HG02610 (cell line): Measurements from ENCODE around the gene SLF2.

ENCODE experiments used
- ATAC-seq: cut with Tn5 transposase; IDR thresholded peaks from one replicate; pipeline ENCODE4 v1.9.1; 2021; ENCODE audit warnings: mild to moderate bottlenecking, moderate library complexity; ENCODE audit not compliant: unreplicated experiment

The SLF2 gene

DNA sequence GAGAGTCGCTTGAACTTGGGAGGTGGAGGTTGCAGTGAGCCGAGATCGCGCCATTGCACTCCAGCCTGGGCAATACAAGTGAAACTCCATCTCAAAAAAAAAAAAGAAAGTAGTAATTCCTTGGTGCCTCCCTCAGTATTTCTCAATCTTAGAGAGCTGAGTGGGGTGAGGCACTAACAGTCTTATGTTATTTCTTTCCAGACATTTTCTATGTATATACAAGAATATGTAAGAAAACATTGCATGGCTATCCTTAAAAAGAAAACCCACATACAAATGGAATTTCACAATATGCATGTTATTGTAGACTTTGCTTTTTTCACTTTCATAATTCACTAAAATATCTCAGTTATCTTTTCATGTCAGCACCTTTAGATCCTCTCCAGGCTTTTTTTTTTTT, 13.6 kb upstream of the SLF2 start:
- no peak for ATAC-seq

DNA sequence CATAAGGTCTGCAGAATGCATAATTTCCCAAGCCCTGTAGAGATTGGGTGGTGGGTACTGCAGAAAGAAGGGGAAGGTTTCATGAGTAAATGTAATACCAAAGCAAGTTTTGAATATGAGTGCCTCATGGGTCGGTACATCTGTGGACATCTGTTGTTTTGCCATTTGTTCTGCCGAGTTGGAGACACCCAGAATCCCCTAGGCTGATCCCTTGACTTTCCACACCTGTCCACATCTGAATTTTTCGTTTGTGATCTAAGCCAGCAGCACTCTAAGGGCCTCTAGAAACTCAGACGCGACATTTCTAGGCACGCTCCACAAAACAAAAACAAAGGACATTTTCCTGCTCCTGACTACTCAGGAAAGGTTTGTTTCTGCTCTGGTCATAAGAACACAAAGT, 11.7 kb upstream of the SLF2 start:
- ATAC-seq: no peak

DNA sequence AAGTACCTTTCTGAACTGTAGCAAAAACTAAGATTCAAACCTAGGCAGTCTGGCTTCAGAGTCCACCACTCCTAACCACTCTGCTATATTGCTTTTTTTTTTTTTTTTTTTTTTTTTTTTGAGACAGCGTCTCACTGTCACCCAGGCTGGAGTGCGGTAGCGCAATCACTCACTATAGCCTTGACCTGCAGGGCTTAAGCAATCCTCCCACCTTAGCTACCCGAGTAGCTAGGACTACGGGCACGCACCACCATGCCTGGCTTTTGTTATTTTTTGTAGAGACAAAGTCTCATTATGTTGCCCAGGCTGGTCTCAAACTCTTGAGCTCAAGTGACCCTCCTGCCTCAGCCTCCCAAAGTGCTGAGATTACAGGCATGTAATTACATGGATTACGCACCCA, 10.1 kb upstream of the SLF2 start:
- no peak for ATAC-seq

DNA sequence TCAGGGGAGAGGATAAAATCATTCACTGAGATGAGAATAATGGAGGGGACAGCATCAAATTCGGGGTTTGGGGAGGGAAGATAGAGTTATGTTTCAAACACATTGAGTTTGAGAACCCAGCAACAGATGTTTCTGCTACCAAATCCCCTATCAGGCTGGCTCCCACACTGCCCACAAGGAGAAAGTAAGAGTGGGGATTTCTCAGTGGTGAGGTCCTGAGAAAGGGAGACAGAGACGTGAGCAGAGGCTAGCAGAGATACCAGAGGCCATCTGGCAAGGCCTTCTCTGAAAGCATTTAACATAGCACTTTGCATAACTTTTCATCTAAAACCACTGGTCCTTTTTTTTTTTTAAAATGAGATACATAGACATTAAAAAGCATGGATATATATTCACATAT, 7.8 kb upstream of the SLF2 start:
- no peak for ATAC-seq

DNA sequence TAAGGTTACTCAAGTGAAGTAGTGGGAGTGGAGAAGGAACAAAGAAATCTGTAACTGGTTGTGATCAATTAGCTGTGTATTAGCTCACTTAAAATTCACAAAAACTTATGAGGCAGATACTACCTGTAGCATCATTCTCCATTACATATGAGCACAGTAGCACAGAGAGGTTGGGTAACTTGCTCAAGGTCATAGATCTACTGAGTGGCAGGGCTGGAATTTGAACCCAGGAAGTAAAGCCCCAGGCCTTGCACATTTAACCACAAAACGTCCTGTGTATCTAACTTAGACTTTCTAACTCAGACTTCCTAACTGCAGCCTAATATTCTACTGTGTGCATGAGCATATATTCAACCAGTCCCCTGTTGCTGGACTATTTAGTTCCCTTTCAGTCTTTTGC, 5.6 kb upstream of the SLF2 start:
- ATAC-seq: no peak

DNA sequence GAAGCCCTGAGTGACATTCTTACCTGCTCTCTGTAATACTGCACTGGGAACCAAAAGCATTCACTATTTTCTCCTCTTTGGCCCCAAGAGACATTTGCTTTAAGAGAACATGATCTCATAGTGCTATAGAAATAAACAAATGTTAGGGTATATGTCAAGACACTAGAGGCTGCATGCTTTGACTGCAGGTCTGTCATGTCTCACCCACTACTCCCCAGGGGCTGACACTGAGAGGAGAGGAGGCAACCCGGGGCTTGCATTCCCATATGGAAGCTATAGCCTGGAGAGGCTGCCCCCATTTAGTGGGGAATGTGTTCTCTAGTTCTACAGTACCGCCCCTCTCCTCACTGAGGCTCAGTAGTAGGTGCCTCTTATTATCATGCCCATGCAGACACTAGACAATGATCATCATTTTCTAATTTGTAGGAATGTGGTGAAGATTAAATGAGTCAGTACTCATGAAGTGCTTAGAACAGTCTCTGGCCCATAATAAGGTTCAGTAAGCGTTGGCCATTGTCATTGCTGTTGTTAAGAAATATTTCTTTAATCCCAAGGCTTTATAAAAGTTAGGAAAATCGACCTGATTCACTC, 4.9 kb upstream of the SLF2 start:
- no peak for ATAC-seq

DNA sequence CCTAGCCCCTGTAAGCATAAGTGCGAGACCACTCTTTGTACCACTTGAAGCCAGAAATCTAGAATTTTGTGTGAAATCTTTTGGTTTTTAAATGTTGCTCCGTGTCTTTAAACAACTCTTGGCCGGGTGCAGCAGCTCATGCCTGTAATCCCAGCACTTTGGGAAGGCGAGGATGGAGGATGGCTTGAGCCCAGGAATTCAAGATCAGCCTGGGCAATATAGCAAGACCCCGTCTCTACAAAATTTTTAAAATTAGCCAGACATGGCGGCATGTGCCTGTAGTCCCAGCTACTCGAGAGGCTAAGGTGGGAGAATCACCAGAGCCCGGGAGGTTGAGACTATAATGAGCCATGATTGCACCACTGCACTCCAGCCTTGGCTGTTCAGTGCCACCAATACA, 4.4 kb upstream of the SLF2 start:
- no peak for ATAC-seq

DNA sequence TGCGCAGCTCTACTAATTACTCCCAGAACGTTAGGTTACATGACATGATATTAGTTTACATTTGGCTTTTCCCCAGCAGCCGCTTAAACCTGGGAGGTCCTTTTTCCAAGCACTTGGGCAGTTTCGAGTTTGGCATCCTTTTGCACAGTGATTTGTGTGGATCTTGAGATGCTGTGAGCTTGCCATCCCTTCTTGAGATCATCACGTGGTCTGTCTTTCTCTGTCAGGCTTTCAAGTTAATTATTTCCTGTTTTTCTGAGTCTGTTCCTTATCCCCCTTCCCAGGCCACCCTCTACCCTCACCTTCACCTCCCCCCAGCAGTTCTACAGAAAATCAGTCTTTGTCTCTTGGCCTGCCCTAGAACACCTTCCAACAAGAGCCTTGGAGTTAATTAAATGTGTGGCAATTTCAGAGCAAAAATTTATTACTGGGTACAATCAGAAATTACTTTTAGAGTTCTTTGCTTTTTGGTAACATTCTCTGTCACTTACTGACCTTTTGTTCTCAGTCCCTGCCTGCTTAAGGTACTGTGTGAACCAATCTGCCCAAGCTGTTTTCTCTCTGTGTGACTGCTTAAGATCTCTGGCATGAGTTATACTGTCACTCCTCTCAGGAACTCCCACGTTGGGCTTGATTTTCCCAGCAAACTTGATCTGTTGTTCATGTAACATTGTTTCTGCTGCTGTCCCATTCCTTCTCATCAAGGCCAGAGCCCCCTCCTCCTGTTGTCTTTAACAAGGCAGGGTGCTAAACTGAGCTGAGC, 3.1 kb upstream of the SLF2 start:
- no peak for ATAC-seq

DNA sequence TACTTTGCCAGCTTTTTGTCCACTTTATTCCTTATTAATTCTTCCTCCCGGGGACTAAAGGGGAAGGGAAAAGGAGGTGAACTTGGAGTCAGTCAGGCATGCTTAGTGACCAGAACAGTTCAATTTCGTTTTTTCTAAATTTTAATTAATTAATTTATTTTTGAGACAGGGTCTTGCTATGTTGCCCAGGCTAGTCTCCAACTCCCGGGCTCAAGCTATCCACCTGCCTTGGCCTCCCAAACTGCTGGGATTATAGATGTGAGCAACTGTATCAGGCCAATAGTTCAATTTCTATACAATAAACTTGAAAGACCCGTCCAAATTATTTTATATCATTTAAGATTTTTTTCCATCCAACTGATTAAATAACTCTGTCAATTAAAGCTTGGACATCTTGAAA, 1.3 kb upstream of the SLF2 start:
- ATAC-seq: no peak

DNA sequence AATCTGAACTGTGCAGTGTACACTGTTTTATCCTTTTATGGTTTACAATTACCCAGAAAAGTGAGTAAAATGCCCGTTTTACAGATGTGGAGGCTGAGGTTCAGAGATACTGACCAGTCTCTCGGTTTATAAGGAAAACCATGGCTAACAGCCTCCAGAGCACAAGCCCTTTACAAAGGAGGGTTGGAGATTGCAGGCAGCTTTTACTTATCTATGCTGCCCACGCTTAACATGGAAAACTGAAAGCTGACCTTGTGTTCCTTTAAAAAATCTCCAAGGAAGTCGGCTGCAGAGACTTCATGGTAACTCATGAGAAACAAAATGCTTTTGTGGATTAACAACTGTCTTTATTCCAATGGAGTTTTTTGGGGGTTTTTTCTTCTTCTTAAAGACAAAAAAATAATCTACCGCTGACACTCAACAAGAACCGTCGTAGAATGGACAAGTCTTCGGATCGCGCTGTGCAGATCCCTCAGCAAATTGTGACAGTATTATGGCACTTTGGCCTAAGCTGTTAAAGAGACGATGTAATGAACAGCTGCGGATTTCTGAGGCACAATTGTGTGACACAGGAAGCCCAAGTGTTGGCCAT, 654 bp upstream of the SLF2 start:
- peak; percentile 29 for ATAC-seq

DNA sequence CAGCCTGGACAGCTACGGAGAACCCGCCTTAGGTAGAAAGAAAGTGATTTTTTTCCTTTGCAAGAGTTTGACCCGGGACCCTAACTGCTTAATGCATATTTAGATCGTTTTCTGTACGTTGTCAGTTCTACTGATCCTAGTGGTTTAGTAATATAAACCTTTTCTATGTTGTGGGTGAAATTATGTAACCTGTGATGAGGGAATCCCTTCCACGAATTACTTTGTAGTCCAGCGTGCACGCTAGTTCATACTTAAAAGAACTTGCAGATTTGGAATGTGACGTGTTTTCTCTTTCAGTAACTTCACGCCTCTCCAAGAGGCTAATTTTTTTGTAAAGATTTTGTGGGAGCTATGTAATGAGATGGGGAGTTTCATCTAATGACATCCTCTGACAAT, 705 bp downstream of the SLF2 start:
- no peak for ATAC-seq

DNA sequence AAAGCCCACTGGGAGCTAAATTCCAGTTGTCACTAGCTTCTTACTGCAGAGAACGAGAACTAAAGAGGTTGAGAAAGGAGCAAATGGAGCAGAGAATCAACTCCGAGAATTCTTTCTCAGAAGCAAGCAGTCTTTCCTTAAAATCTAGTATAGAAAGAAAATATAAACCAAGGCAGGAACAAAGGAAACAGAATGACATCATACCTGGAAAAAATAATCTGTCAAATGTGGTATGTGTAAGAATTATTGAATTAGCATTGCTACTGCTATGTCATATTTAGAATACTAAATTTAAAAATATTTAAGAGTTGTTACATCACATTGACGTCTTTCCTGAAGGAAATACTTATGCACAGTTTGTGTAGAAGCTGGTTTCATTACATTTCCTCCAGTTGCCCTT, 4.3 kb downstream of the SLF2 start:
- ATAC-seq: no peak

DNA sequence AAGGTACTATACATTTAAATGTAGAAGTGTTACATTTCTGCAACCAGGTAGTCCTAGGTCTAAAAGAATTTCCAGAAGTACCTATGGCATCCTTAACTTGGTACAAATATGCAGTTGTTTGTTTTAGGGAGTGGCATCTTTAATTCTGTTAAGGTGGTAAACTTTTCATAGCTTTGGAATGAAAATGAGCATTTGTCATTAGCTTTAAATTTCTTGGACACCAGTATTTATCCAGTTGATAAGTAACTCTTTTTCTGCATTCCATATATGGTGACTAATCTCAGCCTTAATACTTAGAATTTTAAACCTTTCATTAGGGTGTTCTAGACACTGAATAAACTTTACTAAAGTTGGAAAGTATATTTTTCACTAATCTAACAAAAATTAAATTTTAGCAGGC, 10.8 kb downstream of the SLF2 start:
- no peak for ATAC-seq

DNA sequence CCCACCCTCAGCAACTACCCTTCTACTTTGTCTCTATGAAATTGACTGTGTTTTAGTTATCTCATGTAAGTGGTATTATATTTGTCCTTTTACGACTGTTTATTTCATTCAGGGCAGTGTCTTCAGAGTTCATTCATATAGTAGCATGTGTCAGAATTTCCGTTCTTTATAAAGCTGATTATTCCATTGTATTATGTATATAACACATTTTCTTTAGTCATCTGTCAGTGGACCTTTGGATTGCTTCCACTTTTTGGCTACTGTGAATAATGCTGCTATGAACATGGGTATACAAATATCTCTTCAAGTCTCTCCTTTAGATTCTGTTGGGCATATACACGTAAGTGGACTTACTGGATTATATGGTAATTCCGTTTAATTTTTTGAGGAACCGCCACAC, 14.5 kb downstream of the SLF2 start:
- ATAC-seq: no peak

DNA sequence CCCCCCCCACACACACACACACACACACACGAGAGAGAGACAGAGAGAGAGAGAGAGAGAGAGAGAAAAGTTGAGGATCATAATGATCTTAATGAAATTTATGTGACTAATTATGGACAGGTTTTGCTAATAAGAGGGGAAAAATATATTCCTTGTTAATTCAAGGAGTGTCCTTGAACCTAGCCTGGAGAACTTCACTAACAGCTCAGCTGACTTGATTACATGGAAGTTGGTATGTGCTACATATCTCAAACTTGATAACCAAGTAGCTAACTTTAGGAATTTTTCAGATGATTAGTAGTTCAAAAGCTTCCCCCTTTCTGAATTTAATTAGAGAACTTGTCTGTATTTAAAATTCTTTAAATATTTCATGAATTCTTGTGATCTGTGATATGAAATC, 15.3 kb downstream of the SLF2 start:
- ATAC-seq: no peak

DNA sequence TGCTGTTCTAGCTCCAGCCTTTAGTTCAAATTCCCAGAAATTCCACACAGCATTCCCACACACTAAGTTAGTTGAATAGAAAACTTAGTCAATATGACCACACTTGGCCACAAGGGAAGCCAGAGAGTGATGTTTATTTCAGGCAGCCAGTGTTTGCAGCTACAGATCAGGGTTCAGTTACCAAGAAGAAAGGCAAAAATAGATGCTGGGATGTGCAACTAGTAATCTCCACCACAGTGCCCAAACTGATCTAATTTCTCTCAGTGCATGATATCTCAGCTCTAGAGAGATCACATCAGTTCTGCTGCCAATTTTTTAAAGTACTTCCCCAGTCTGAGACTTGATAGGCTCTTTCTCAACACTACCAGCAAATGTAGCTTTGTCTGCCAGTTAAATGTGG, 17.6 kb downstream of the SLF2 start:
- no peak for ATAC-seq

DNA sequence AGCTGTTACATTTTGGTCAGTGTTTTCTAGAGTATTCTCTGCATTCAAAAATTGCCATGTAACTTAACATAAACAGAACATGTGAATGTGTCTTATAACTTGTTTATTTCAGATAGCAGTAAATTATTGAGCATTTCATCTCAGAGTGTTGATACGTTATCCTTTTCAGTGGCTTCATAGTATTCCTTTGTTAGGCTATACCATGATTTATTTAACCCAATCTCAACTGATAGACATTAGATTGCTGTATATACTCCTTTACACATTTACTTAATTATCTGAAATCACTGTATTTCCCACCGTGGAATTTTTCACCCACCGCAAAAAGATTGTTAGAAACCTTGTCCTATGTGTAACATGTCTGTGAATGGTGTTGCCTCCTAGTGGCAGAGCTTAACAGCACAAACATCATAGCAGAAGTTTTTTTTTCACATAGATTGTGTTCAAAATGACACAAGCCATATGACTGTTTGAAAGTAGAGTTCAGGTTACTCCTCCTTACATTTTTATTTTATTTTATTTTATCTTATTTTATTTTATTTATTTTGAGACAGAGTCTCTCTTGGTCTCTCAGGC, 21.4 kb downstream of the SLF2 start:
- no peak for ATAC-seq

DNA sequence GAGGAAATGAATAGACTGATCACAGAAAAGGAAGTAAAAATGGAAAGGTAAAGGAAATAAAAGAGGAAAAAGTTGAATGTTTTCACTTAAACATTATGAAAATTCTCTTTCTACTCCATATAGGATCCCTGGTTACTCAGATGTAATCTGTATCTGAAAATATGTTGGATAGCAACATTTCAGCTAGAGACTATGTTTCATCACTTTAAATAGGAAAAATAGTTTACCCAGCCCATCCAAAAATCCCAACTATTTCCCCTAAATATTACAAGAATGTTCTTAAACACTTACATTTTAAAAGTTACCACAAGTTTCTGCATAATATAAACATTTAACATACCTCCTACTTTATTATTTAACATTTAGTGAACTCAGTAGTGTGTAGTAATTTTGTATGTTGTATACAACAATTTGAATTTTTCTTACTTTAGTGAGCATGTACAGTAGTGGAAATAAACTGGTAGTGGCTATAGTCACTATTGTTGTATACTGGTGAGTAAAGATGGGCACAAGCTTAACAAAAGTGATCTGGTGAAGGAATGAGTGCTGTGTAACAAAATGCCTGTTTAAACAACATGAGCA, 27.1 kb downstream of the SLF2 start:
- ATAC-seq: no peak

DNA sequence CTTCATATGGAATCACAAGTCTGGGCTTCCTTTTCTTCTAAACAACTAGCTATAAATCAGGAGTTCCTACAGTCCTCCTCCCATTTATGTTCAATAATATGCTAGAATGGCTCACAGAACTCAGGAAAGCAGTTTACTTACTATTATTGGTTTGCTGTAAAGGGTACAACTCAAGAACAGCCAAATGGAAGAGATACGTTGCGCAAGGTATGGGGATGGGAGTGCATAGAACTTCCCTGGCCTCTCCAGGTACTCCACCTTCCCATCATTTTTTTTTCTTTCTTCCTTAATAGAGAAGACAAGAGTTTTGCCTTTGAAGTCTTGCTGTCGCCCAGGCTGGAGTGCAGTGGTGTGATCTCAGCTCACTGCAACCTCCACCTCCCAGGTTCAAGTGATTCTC, 29.5 kb downstream of the SLF2 start:
- ATAC-seq: no peak

DNA sequence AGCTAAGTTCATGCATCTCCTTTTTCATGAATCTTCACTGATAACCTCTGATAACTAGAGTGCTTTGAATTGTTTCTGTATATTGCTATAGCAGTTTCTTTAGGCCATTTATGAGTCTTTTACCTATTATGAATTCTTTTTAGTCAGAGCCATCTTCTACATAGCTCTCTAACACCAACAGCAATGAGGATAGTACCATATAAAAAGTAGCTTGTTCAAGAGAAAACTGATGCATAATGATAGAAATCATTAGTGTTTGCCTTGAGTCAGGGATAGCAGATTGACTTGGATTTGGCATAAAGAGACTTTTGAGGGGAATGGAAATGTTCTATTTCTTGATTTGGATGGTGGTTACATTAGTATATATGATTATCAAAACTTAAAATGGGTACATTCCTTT, 30.7 kb downstream of the SLF2 start:
- ATAC-seq: no peak

DNA sequence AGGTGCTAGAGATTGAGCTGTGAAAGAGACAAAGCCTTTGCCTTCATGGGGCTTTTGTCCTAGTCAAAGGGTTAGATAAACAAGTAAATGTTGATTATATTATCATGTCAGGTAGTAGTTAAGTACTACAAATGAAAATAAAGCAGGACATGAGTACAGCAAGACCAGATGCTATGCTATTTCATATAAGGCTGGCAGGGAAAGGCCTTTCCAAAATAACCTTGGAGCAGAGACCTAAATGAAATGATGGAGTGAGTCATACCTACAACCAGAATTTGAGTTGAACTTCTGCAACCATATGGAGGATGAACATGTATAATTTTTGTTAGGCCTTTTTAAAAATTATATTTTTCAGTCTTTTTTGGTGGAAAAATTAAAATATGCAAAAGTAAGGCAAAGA, 33.0 kb downstream of the SLF2 start:
- no peak for ATAC-seq

DNA sequence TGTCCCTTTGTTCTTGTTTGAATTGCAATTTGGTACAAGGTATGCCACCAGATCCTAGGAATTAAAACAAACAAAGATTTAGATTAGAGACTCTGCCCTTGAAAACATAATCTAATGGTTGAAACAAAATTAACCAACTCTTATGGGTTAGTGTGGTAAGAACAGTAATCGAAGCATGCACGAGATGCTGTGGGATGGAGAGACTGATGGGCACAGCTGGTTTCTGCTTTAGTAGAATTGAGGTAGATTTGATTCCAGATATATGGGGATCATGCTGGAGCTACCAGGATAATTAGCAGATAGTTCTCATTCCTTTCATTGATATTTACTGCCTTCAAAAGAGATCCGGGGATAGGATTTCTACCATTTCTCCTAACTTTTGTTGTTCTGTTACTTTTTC, 36.2 kb downstream of the SLF2 start:
- ATAC-seq: no peak
